NCI-H2196 (cell line): Measurements from ENCODE around the gene ZNF101.
"Not testable (repeated sequence)": the region's sequence is repeated elsewhere in the genome, so short reads cannot be mapped to it uniquely, and the experiment has no call there.

ENCODE experiments used
- DNase-seq: peaks from one replicate; lab custom pipeline; 2025; ENCODE audit not compliant: unreplicated experiment; lab: John Stamatoyannopoulos, UW

The ZNF101 gene

GRCh38 chr19:19659646-19660245 lies 8.9 kb upstream of the ZNF101 start:
- DNase-seq: no peak

- DNase-seq: no peak
Measured at GRCh38 chr19:19661141-19661674, 7.4 kb upstream of the ZNF101 start.

GRCh38 chr19:19661675-19662251 lies 6.9 kb upstream of the ZNF101 start:
- DNase-seq: no peak

- DNase-seq: no peak
Measured at GRCh38 chr19:19662344-19662743, 6.3 kb upstream of the ZNF101 start.

- DNase-seq: peak; percentile 27
Measured at GRCh38 chr19:19662871-19663255, 5.8 kb upstream of the ZNF101 start.

- peak; percentile 98 for DNase-seq
Measured at GRCh38 chr19:19663256-19664120, 5.2 kb upstream of the ZNF101 start, which contains the start of gene ATP13A1. Gene ATP13A1 (minus strand): TSS chr19:19663676. CDS start chr19:19663666, 10 bp downstream.

GRCh38 chr19:19665420-19665948 lies 3.2 kb upstream of the ZNF101 start:
- not testable (repeated sequence) for DNase-seq

GRCh38 chr19:19670070-19670551 lies 1.5 kb downstream of the ZNF101 start:
- no peak for DNase-seq

- no peak for DNase-seq
Measured at GRCh38 chr19:19672816-19673215, 4.2 kb downstream of the ZNF101 start.

GRCh38 chr19:19674315-19674714 lies 5.7 kb downstream of the ZNF101 start:
- DNase-seq: no peak

GRCh38 chr19:19677579-19677978 lies 8.9 kb downstream of the ZNF101 start:
- no peak for DNase-seq

- DNase-seq: no peak
Measured at GRCh38 chr19:19679176-19680073, 10.8 kb downstream of the ZNF101 start.

GRCh38 chr19:19686119-19686518 lies 17.5 kb downstream of the ZNF101 start:
- not testable (repeated sequence) for DNase-seq

- no peak for DNase-seq
Measured at GRCh38 chr19:19686580-19686979, 17.9 kb downstream of the ZNF101 start.

- DNase-seq: no peak
Measured at GRCh38 chr19:19687090-19687489, 18.5 kb downstream of the ZNF101 start.

GRCh38 chr19:19689023-19689422 lies 20.4 kb downstream of the ZNF101 start:
- DNase-seq: not testable (repeated sequence)

- DNase-seq: no peak
Measured at GRCh38 chr19:19691683-19692082, 23.0 kb downstream of the ZNF101 start.

GRCh38 chr19:19696386-19696785 lies 27.7 kb downstream of the ZNF101 start:
- DNase-seq: no peak

GRCh38 chr19:19697589-19697988 lies 28.9 kb downstream of the ZNF101 start:
- DNase-seq: no peak

- DNase-seq: not testable (repeated sequence)
Measured at GRCh38 chr19:19700493-19700892, 31.9 kb downstream of the ZNF101 start.
